HG03095 (cell line): ENCODE data around the gene GLIS1.

ENCODE experiments used
- ATAC-seq: cut with Tn5 transposase; IDR thresholded peaks from one replicate; pipeline ENCODE4 v1.9.1; 2021; ENCODE audit warnings: moderate library complexity; ENCODE audit not compliant: unreplicated experiment

Gene GLIS1

GRCh38 chr1:53553734-53554509 lies 185.0 kb downstream of the GLIS1 start:
- no peak for ATAC-seq

- ATAC-seq, result no peak
Observed at GRCh38 chr1:53552981-53553733, 185.8 kb downstream of the GLIS1 start.

GRCh38 chr1:53552146-53552861 lies 186.7 kb downstream of the GLIS1 start:
- no peak for ATAC-seq

- no peak for ATAC-seq
Observed at GRCh38 chr1:53551428-53551995, 187.5 kb downstream of the GLIS1 start.

GRCh38 chr1:53550201-53550741 lies 188.7 kb downstream of the GLIS1 start:
- ATAC-seq, result no peak

GRCh38 chr1:53549781-53550180 lies 189.2 kb downstream of the GLIS1 start:
- no peak for ATAC-seq

- ATAC-seq, result no peak
Observed at GRCh38 chr1:53549287-53549686, 189.7 kb downstream of the GLIS1 start.

- no peak for ATAC-seq
Observed at GRCh38 chr1:53548031-53548491, 190.9 kb downstream of the GLIS1 start.

GRCh38 chr1:53547231-53547790 lies 191.7 kb downstream of the GLIS1 start:
- ATAC-seq, result no peak

GRCh38 chr1:53546409-53547155 lies 192.4 kb downstream of the GLIS1 start:
- ATAC-seq, result no peak

GRCh38 chr1:53545663-53546408 lies 193.1 kb downstream of the GLIS1 start:
- ATAC-seq, result no peak

GRCh38 chr1:53544728-53545515 lies 194.0 kb downstream of the GLIS1 start:
- ATAC-seq, result no peak

GRCh38 chr1:53543778-53544695 lies 194.9 kb downstream of the GLIS1 start:
- ATAC-seq, result no peak

- no peak for ATAC-seq
Observed at GRCh38 chr1:53543130-53543777, 195.7 kb downstream of the GLIS1 start.

GRCh38 chr1:53542551-53542950 lies 196.4 kb downstream of the GLIS1 start:
- no peak for ATAC-seq

GRCh38 chr1:53541761-53542550 lies 197.0 kb downstream of the GLIS1 start:
- ATAC-seq, result no peak
